ENCODE results near the gene MCOLN1. TPM values are rescaled to one million over a fixed set of nuclear protein-coding genes. Genes with fewer than 3 reads are reported as not detected.

MCOLN1 gene
- total RNA-seq, 4 donors from 2014 or later, result 5.6 to 24.7 (median 8.0) TPM

DNA sequence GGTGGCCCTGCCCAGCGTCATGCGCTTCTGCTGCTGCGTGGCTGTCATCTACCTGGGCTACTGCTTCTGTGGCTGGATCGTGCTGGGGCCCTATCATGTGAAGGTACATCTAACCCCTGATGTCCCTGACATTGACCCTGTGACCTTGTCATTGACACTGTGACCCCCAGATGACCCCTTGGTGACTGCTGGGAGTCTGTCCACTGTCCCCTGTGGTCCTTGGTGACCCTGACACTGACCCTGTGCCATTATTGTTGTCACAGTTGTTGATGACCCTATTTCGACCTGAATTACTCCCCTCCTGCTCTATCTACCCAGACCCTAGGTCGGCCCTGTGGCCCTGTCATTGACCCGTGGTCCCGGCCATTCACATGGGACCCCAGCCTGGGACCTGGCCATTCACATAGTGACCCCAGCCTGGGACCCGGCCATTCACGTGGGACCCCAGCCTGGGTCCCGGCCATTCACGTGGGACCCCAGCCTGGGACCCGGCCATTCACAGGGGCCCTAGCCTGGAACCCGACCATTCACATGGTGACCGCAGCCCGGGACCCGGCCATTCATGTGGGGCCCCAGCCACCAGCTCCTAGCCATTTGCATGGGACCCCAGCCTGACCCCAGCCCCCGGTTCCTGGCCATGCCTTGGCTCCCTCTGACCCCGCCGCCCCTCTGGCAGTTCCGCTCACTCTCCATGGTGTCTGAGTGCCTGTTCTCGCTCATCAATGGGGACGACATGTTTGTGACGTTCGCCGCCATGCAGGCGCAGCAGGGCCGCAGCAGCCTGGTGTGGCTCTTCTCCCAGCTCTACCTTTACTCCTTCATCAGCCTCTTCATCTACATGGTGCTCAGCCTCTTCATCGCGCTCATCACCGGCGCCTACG is 7.4 kb downstream of the MCOLN1 start:
- DNase-seq, result no peak
- Histone ChIP-seq H3K9me3 (no peaks in the 10 kb centered on the region), H3K4me1 (no peaks in the 10 kb centered on the region), H3K27me3 (no peaks in the 10 kb centered on the region), H3K27ac (no peak overlapping the region), H3K36me3 (no peaks in the 10 kb centered on the region), H3K4me3 (no peak overlapping the region)
- intact Hi-C loops (cut with DNase I; ENCODE audit: low total_unique reads), result no loop called here
- TF ChIP-seq POLR2A (IDR thresholded peaks at IDR 0.05), result no peak
- TF ChIP-seq, protein P1, sequence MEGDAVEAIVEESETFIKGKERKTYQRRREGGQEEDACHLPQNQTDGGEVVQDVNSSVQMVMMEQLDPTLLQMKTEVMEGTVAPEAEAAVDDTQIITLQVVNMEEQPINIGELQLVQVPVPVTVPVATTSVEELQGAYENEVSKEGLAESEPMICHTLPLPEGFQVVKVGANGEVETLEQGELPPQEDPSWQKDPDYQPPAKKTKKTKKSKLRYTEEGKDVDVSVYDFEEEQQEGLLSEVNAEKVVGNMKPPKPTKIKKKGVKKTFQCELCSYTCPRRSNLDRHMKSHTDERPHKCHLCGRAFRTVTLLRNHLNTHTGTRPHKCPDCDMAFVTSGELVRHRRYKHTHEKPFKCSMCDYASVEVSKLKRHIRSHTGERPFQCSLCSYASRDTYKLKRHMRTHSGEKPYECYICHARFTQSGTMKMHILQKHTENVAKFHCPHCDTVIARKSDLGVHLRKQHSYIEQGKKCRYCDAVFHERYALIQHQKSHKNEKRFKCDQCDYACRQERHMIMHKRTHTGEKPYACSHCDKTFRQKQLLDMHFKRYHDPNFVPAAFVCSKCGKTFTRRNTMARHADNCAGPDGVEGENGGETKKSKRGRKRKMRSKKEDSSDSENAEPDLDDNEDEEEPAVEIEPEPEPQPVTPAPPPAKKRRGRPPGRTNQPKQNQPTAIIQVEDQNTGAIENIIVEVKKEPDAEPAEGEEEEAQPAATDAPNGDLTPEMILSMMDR (IDR thresholded peaks at IDR 0.05), result no peak

DNA sequence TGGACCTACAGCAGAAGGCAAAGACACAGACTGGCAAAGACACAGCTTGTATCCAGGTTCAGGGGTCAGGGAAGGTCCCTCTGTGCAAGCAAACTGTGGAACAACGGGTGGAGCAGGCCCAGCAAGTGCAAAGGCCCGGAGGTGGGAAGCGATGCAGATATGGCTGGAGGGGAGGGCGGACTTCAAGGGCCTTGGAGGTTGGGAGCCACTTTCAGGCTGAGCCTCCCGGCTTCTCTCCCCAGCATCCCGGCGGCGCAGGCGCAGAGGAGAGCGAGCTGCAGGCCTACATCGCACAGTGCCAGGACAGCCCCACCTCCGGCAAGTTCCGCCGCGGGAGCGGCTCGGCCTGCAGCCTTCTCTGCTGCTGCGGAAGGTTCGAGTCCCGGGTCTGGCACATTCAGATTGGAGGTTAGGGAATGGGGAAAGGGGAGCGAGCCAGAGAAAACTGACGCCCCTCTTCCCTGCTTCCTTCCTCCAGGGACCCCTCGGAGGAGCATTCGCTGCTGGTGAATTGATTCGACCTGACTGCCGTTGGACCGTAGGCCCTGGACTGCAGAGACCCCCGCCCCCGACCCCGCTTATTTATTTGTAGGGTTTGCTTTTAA is 11.0 kb downstream of the MCOLN1 start:
- no peaks in the 10 kb centered on the region for H3K36me3 ChIP-seq
- no peaks in the 10 kb centered on the region for H3K9me3 ChIP-seq
- H3K27ac ChIP-seq, result peak overlapping the region; percentile 88 to 96
- peak; percentile 67 to 82 for DNase-seq
- H3K27me3 ChIP-seq, result no peaks in the 10 kb centered on the region
- H3K4me1 ChIP-seq, result peaks cover 5% of the 10 kb centered on the region in 2 donors
- intact Hi-C loops (cut with DNase I; ENCODE audit: low total_unique reads), result no loop called here
- TF ChIP-seq, protein P1 (IDR thresholded peaks at IDR 0.05), result no peak
- no peak for TF ChIP-seq POLR2A (IDR thresholded peaks at IDR 0.05)
- H3K4me3 ChIP-seq, result peak overlapping the region; percentile 86 to 92

DNA sequence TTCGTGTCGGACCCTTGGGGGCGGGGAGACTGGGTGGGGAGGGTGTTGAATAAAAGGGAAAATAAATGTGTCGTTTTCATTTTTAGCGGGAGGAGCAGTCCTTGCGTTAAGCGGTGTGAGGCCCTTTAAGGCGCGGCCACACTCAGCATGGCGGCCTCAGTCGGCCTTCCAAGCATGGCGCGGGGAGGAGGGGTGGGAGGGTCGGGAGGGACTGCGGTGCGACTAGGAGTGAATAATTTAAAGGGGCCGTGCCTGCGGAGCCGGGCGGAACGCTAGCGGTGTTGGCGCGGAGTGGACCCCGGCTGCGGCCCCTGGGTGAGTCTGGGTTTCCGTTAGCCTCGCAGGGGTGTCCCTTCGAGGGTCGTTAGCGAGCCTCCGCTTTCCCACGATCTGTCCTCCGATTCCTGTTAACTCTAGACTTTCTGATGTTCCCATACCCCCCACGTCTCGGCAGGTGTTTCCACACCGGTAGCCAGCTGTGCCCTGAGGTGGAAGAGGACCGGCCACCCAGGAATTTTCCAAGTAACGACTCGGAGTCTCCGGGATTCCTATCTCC is 11.6 kb downstream of the MCOLN1 start:
- intact Hi-C loops (cut with DNase I; ENCODE audit: low total_unique reads), result no loop called here
- peak overlapping the region; percentile 86 to 92 for H3K4me3 ChIP-seq
- peak; percentile 89 for DNase-seq
- peaks cover 5% of the 10 kb centered on the region in 2 donors for H3K4me1 ChIP-seq
- no peaks in the 10 kb centered on the region for H3K27me3 ChIP-seq
- H3K9me3 ChIP-seq, result no peaks in the 10 kb centered on the region
- peak; percentile 50 to 61 for TF ChIP-seq POLR2A (IDR thresholded peaks at IDR 0.05)
- TF ChIP-seq, protein P1 (IDR thresholded peaks at IDR 0.05), result no peak
- H3K36me3 ChIP-seq, result no peaks in the 10 kb centered on the region
- peak overlapping the region; percentile 88 to 96 for H3K27ac ChIP-seq

DNA sequence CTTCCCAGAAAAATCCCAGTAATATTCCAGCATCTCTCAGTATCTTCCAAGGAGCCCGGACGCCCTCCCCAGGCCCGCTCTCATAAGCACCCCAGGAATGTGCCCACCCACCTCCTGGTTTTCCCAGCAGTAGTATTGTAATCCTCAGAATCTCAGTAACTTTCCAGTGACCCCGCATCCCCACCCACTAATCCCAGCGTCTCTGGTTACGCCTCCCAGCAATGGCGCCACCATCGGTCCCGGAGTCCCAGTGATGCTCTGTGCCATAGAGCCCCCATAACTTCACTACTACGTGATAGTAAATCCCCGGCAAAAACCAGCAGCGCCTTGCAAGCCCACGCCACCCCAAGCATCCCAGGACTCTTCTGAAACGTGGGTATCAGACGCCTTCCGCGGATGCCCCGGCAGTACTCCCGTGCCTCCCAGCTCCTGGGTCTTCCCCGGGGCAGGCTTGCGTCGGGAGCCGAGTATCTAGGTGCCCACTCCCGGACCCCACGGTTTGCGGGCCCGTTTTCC is 12.2 kb downstream of the MCOLN1 start:
- H3K9me3 ChIP-seq, result no peaks in the 10 kb centered on the region
- TF ChIP-seq, protein P1 (IDR thresholded peaks at IDR 0.05), result peak in 1 of 4 experiments; percentile 8
- no peak for TF ChIP-seq POLR2A (IDR thresholded peaks at IDR 0.05)
- H3K27me3 ChIP-seq, result no peaks in the 10 kb centered on the region
- peak overlapping the region; percentile 86 to 92 for H3K4me3 ChIP-seq
- intact Hi-C loops (cut with DNase I; ENCODE audit: low total_unique reads), result no loop called here
- peak; percentile 71 to 80 for DNase-seq
- peak overlapping the region; percentile 88 to 96 for H3K27ac ChIP-seq
- peaks cover 5% of the 10 kb centered on the region in 2 donors for H3K4me1 ChIP-seq
- H3K36me3 ChIP-seq, result no peaks in the 10 kb centered on the region
